H9 (cell line): ENCODE measurements around the gene SEMA7A. TPM values are rescaled to one million over a fixed set of nuclear protein-coding genes. Genes with fewer than 3 reads are reported as not detected.

Experiments
- DNase-seq: peaks from one replicate; pipeline ENCODE4 v3.0.0-alpha.2; 2017
- H2AFZ ChIP-seq: one replicate; pipeline ENCODE4 v1.6.1; 2013; ENCODE audit warnings: mild to moderate bottlenecking, low read length, control low read depth, moderate library complexity
- H2AK5ac ChIP-seq: 2 replicates; pipeline ENCODE4 v1.6.1; 2013; ENCODE audit warnings: low read length, control low read depth, mixed read lengths; ENCODE audit not compliant: insufficient read length
- H2BK120ac ChIP-seq: one replicate; pipeline ENCODE4 v1.6.1; 2013; ENCODE audit warnings: low read depth, mild to moderate bottlenecking, low read length, control low read depth, inconsistent platforms; ENCODE audit not compliant: poor library complexity, severe bottlenecking
- H2BK12ac ChIP-seq: 2 replicates; pipeline ENCODE4 v1.6.1; 2013; ENCODE audit warnings: low read length, control low read depth, mixed read lengths, low read depth; ENCODE audit not compliant: insufficient read length
- H2BK15ac ChIP-seq: 2 replicates; pipeline ENCODE4 v1.6.1; 2013; ENCODE audit warnings: low read depth, low read length, control low read depth
- H2BK20ac ChIP-seq: one replicate; pipeline ENCODE4 v1.6.1; 2013; ENCODE audit warnings: low read depth, mild to moderate bottlenecking, low read length, control low read depth, inconsistent platforms; ENCODE audit not compliant: poor library complexity, severe bottlenecking
- H2BK5ac ChIP-seq: 2 replicates; pipeline ENCODE4 v1.6.1; 2013; ENCODE audit warnings: low read length, control low read depth, mixed read lengths; ENCODE audit not compliant: insufficient read length
- H3K14ac ChIP-seq: 2 replicates; pipeline ENCODE4 v1.6.1; 2013; ENCODE audit warnings: low read length, control low read depth; ENCODE audit not compliant: insufficient read depth
- H3K18ac ChIP-seq: 2 replicates; pipeline ENCODE4 v1.6.1; 2013; ENCODE audit warnings: low read depth, mild to moderate bottlenecking, mixed read lengths, low read length, control low read depth; ENCODE audit not compliant: insufficient read length
- H3K23ac ChIP-seq: 2 replicates; pipeline ENCODE4 v1.6.1; 2013; ENCODE audit warnings: low read length, control low read depth, mixed read lengths, low read depth; ENCODE audit not compliant: insufficient read length
- H3K23me2 ChIP-seq: 2 replicates; pipeline ENCODE4 v1.6.1; 2013; ENCODE audit warnings: low read depth, mild to moderate bottlenecking, mixed read lengths, low read length, control low read depth; ENCODE audit not compliant: insufficient read length, poor library complexity, severe bottlenecking
- H3K27ac ChIP-seq: 2 replicates; pipeline ENCODE4 v1.5.1; 2013; ENCODE audit warnings: low read length, control low read depth, mixed read lengths, low read depth; ENCODE audit not compliant: insufficient read length
- H3K27me3 ChIP-seq: 2 replicates; pipeline ENCODE4 v1.6.1; 2013; ENCODE audit warnings: low read length, control low read depth, inconsistent platforms; ENCODE audit not compliant: insufficient read depth
- H3K4ac ChIP-seq: 2 replicates; pipeline ENCODE4 v1.6.1; 2013; ENCODE audit warnings: low read depth, mild to moderate bottlenecking, control low read depth, inconsistent platforms, low read length, moderate library complexity
- H3K4me1 ChIP-seq: 2 replicates; pipeline ENCODE4 v1.6.1; 2013; ENCODE audit warnings: low read length, control low read depth, inconsistent platforms; ENCODE audit not compliant: insufficient read depth
- H3K4me2 ChIP-seq: 2 replicates; pipeline ENCODE4 v1.6.1; 2013; ENCODE audit warnings: low read length, control low read depth, mixed read lengths; ENCODE audit not compliant: insufficient read length, insufficient read depth
- H3K56ac ChIP-seq: 2 replicates; pipeline ENCODE4 v1.6.1; 2013; ENCODE audit warnings: low read depth, mild to moderate bottlenecking, mixed read lengths, low read length, control low read depth; ENCODE audit not compliant: insufficient read length
- H3K79me1 ChIP-seq: 2 replicates; pipeline ENCODE4 v1.6.1; 2013; ENCODE audit warnings: low read depth, mild to moderate bottlenecking, moderate library complexity, low read length, control low read depth, inconsistent platforms; ENCODE audit not compliant: insufficient read depth, poor library complexity, severe bottlenecking
- H3K79me2 ChIP-seq: 2 replicates; pipeline ENCODE4 v1.6.1; 2013; ENCODE audit warnings: low read length, control low read depth, inconsistent platforms; ENCODE audit not compliant: insufficient read depth
- H3K9ac ChIP-seq: 2 replicates; pipeline ENCODE4 v1.6.1; 2013; ENCODE audit warnings: low read length, control low read depth, mixed read lengths; ENCODE audit not compliant: insufficient read length; ENCODE audit errors: extremely low read depth
- H3K9me3 ChIP-seq: one replicate; pipeline ENCODE4 v1.6.1; 2013; ENCODE audit warnings: low read depth, low read length, inconsistent platforms; ENCODE audit not compliant: control insufficient read depth
- H3T11ph ChIP-seq: one replicate; pipeline ENCODE4 v1.6.1; 2013; ENCODE audit warnings: mild to moderate bottlenecking, low read length, control low read depth, inconsistent platforms
- H4K20me1 ChIP-seq: one replicate; pipeline ENCODE4 v1.6.1; 2013; ENCODE audit not compliant: control insufficient read depth, insufficient read length, insufficient read depth
- H4K5ac ChIP-seq: 2 replicates; pipeline ENCODE4 v1.6.1; 2013; ENCODE audit warnings: low read depth, mild to moderate bottlenecking, mixed read lengths, low read length, control low read depth; ENCODE audit not compliant: insufficient read length
- H4K8ac ChIP-seq: replicated peaks from 2 replicates; pipeline ENCODE4 v1.6.1; 2013; ENCODE audit warnings: low read length, control low read depth, mixed read lengths, low read depth; ENCODE audit not compliant: insufficient read length
- H4K91ac ChIP-seq: 2 replicates; pipeline ENCODE4 v1.6.1; 2013; ENCODE audit warnings: low read depth, mild to moderate bottlenecking, moderate library complexity, mixed read lengths, low read length, control low read depth; ENCODE audit not compliant: insufficient read length
- H3K27ac Mint-ChIP-seq, 3 experiments: 2 replicates in 2 of 3; 3 replicates in 1 of 3; pipeline ENCODE4 v1.8.0; 2020 to 2021; ENCODE audit warnings: mixed read lengths in 3 of 3, mild to moderate bottlenecking in 1 of 3, moderate library complexity in 1 of 3
- H3K27me3 Mint-ChIP-seq: 2 replicates; pipeline ENCODE4 v1.8.0; 2021; ENCODE audit warnings: low read depth, mild to moderate bottlenecking, moderate library complexity, mixed read lengths
- H3K36me3 Mint-ChIP-seq, 3 experiments: 2 replicates in 2 of 3; 3 replicates in 1 of 3; pipeline ENCODE4 v1.8.0; 2020 to 2021; ENCODE audit warnings: low read depth in 3 of 3, mixed read lengths in 3 of 3; ENCODE audit not compliant: insufficient read depth in 1 of 3
- H3K4me1 Mint-ChIP-seq, 2 experiments: 2 replicates each; pipeline ENCODE4 v1.8.0; 2020; ENCODE audit warnings: mixed read lengths in 2 of 2
- H3K4me3 Mint-ChIP-seq, 2 experiments: 2 replicates in 1 of 2; 3 replicates in 1 of 2; pipeline ENCODE4 v1.8.0; 2020 to 2021; ENCODE audit warnings: mild to moderate bottlenecking in 2 of 2, mixed read lengths in 2 of 2, moderate library complexity in 1 of 2
- H3K9me3 Mint-ChIP-seq, 2 experiments: 2 replicates in 1 of 2; 3 replicates in 1 of 2; pipeline ENCODE4 v1.8.0; 2020; ENCODE audit warnings: mild to moderate bottlenecking in 2 of 2, mixed read lengths in 2 of 2, moderate library complexity in 1 of 2
- CTCF ChIP-seq: fragments of 200-600 bp; sonication (generic); conservative IDR thresholded peaks from 3 replicates; pipeline ENCODE4 v1.8.0; 2021; ENCODE audit warnings: antibody characterized with exemption, mild to moderate bottlenecking
- WGBS: extraction: QIAGEN DNeasy Blood & Tissue Kit; methylation state at CpG from one replicate; pipeline ENCODE4 v1.1.7; 2013; ENCODE audit warnings: missing lambda C conversion rate, low lambda C conversion rate, mixed read lengths; ENCODE audit not compliant: insufficient read length; ENCODE audit errors: extremely low coverage; 5-methylcytosine and 5-hydroxymethylcytosine counted together
- total RNA-seq: library from RNA; stranded (reverse); gene quantifications from 2 replicates; pipeline ENCODE4 v1.2.1, GENCODE V29; 2021

Gene SEMA7A
- total RNA-seq, 1 experiment from 2014 or later = 5.7 TPM

GRCh38 chr15:74445816-74446763 lies 12.3 kb upstream of the SEMA7A start:
- no peak overlapping the region for H3T11ph ChIP-seq
- no peaks in the 10 kb centered on the region for H3K79me1 ChIP-seq
- H4K5ac ChIP-seq = no peak overlapping the region
- H4K91ac ChIP-seq = no peak overlapping the region
- H3K27me3 Mint-ChIP-seq = no peaks in the 10 kb centered on the region
- H3K79me2 ChIP-seq = no peaks in the 10 kb centered on the region
- no peak overlapping the region for H3K23ac ChIP-seq
- H2BK5ac ChIP-seq = no peak overlapping the region
- no peak for TF ChIP-seq CTCF
- no peaks in the 10 kb centered on the region for H3K9me3 Mint-ChIP-seq
- no peak overlapping the region for H3K9ac ChIP-seq
- no peak overlapping the region for H3K4me3 Mint-ChIP-seq
- no peak overlapping the region for H3K56ac ChIP-seq
- no peak overlapping the region for H4K8ac ChIP-seq
- no peak overlapping the region for H3K4me2 ChIP-seq
- peaks cover 8 to 9% of the 10 kb centered on the region in 2 experiments for H3K4me1 Mint-ChIP-seq
- no CpG with 5 or more reads among the region's 9 CpGs for WGBS
- no peaks in the 10 kb centered on the region for H3K9me3 ChIP-seq
- no peak overlapping the region for H3K18ac ChIP-seq
- no peak overlapping the region for H3K27ac ChIP-seq
- no peak overlapping the region for H2AFZ ChIP-seq
- H3K14ac ChIP-seq = no peak overlapping the region
- no peaks in the 10 kb centered on the region for H3K4me1 ChIP-seq
- H2BK15ac ChIP-seq = no peak overlapping the region
- no peaks in the 10 kb centered on the region for H3K27me3 ChIP-seq
- no peaks in the 10 kb centered on the region for H3K23me2 ChIP-seq
- DNase-seq = no peak
- no peak overlapping the region for H2BK120ac ChIP-seq
- H3K27ac Mint-ChIP-seq = no peak overlapping the region; a peak in 1 of 7 replicates
- H3K36me3 Mint-ChIP-seq = peaks cover 8 to 42% (median 37%) of the 10 kb centered on the region in 3 experiments; a peak in 6 of 7 replicates
- H2AK5ac ChIP-seq = no peak overlapping the region
- no peak overlapping the region for H2BK20ac ChIP-seq
- no peak overlapping the region for H3K4ac ChIP-seq
- no peaks in the 10 kb centered on the region for H4K20me1 ChIP-seq
- no peak overlapping the region for H2BK12ac ChIP-seq
